ENCODE data around the gene RBM25.
A peak's percentile ranks its signal among the peaks of the same experiment; 100 is the strongest.
"Not testable (repeated sequence)": the region's sequence is repeated elsewhere in the genome, so short reads cannot be mapped to it uniquely, and the experiment has no call there.

The RBM25 gene

GRCh38 chr14:73036706-73037450, 21.5 kb upstream of the RBM25 start:
- H3K4me1 ChIP-seq (ENCODE audit: control insufficient read depth, insufficient read depth, low read length); H3K27ac ChIP-seq (ENCODE audit: low read depth, low read length); H3K9ac ChIP-seq (ENCODE audit: low read depth, low read length); H3K9me3 ChIP-seq (ENCODE audit: control insufficient read depth, insufficient read depth, low read length); H3K36me3 ChIP-seq (ENCODE audit: control insufficient read depth, insufficient read depth, low read length); H3K4me3 ChIP-seq (ENCODE audit: low read depth, low read length); H3K27me3 ChIP-seq (ENCODE audit: control insufficient read depth, insufficient read depth, low read length): not testable (repeated sequence)

GRCh38 chr14:73047808-73048207, 10.5 kb upstream of the RBM25 start:
- Histone ChIP-seq H3K4me1 (ENCODE audit: control insufficient read depth, insufficient read depth, low read length) (no peaks in the 10 kb centered on the region), H3K27ac (ENCODE audit: low read depth, low read length) (no peak overlapping the region), H3K9me3 (ENCODE audit: control insufficient read depth, insufficient read depth, low read length) (no peaks in the 10 kb centered on the region), H3K9ac (ENCODE audit: low read depth, low read length) (no peak overlapping the region), H3K4me3 (ENCODE audit: low read depth, low read length) (no peak overlapping the region), H3K27me3 (ENCODE audit: control insufficient read depth, insufficient read depth, low read length) (no peaks in the 10 kb centered on the region), H3K36me3 (ENCODE audit: control insufficient read depth, insufficient read depth, low read length) (no peaks in the 10 kb centered on the region)

GRCh38 chr14:73049428-73049827, 8.9 kb upstream of the RBM25 start:
- H3K9me3 ChIP-seq (ENCODE audit: control insufficient read depth, insufficient read depth, low read length), result no peaks in the 10 kb centered on the region
- no peaks in the 10 kb centered on the region for H3K27me3 ChIP-seq (ENCODE audit: control insufficient read depth, insufficient read depth, low read length)
- no peaks in the 10 kb centered on the region for H3K36me3 ChIP-seq (ENCODE audit: control insufficient read depth, insufficient read depth, low read length)
- no peaks in the 10 kb centered on the region for H3K4me1 ChIP-seq (ENCODE audit: control insufficient read depth, insufficient read depth, low read length)
- no peak overlapping the region for H3K4me3 ChIP-seq (ENCODE audit: low read depth, low read length)
- H3K27ac ChIP-seq (ENCODE audit: low read depth, low read length), result no peak overlapping the region
- no peak overlapping the region for H3K9ac ChIP-seq (ENCODE audit: low read depth, low read length)

GRCh38 chr14:73055251-73055650, 3.1 kb upstream of the RBM25 start:
- Histone ChIP-seq H3K27ac (ENCODE audit: low read depth, low read length) (no peak overlapping the region), H3K36me3 (ENCODE audit: control insufficient read depth, insufficient read depth, low read length) (peaks cover 1% of the 10 kb centered on the region; the same call in 1 of the 2 replicates), H3K9me3 (ENCODE audit: control insufficient read depth, insufficient read depth, low read length) (no peaks in the 10 kb centered on the region), H3K4me3 (ENCODE audit: low read depth, low read length) (no peak overlapping the region), H3K9ac (ENCODE audit: low read depth, low read length) (no peak overlapping the region), H3K27me3 (ENCODE audit: control insufficient read depth, insufficient read depth, low read length) (no peaks in the 10 kb centered on the region), H3K4me1 (ENCODE audit: control insufficient read depth, insufficient read depth, low read length) (peaks cover 5% of the 10 kb centered on the region; the same call in 1 of the 2 replicates)

GRCh38 chr14:73057944-73058223, 450 bp upstream of the RBM25 start:
- no peaks in the 10 kb centered on the region for H3K27me3 ChIP-seq (ENCODE audit: control insufficient read depth, insufficient read depth, low read length)
- H3K9ac ChIP-seq (ENCODE audit: low read depth, low read length), result peak overlapping the region; percentile 99
- H3K9me3 ChIP-seq (ENCODE audit: control insufficient read depth, insufficient read depth, low read length), result no peaks in the 10 kb centered on the region
- H3K4me1 ChIP-seq (ENCODE audit: control insufficient read depth, insufficient read depth, low read length), result peaks cover 10% of the 10 kb centered on the region
- peak overlapping the region; percentile 99 for H3K27ac ChIP-seq (ENCODE audit: low read depth, low read length)
- peak overlapping the region; percentile 97 for H3K4me3 ChIP-seq (ENCODE audit: low read depth, low read length)
- peaks cover 22% of the 10 kb centered on the region for H3K36me3 ChIP-seq (ENCODE audit: control insufficient read depth, insufficient read depth, low read length)

GRCh38 chr14:73058922-73059673, 764 bp downstream of the RBM25 start:
- peaks cover 32% of the 10 kb centered on the region for H3K36me3 ChIP-seq (ENCODE audit: control insufficient read depth, insufficient read depth, low read length)
- peak overlapping the region; percentile 99 for H3K9ac ChIP-seq (ENCODE audit: low read depth, low read length)
- peaks cover 10% of the 10 kb centered on the region for H3K4me1 ChIP-seq (ENCODE audit: control insufficient read depth, insufficient read depth, low read length)
- H3K9me3 ChIP-seq (ENCODE audit: control insufficient read depth, insufficient read depth, low read length), result no peaks in the 10 kb centered on the region
- no peaks in the 10 kb centered on the region for H3K27me3 ChIP-seq (ENCODE audit: control insufficient read depth, insufficient read depth, low read length)
- H3K27ac ChIP-seq (ENCODE audit: low read depth, low read length), result peak overlapping the region; percentile 99
- peak overlapping the region; percentile 97 for H3K4me3 ChIP-seq (ENCODE audit: low read depth, low read length)

GRCh38 chr14:73069585-73069984, 11.3 kb downstream of the RBM25 start:
- no peak overlapping the region for H3K27ac ChIP-seq (ENCODE audit: low read depth, low read length)
- peaks cover 63% of the 10 kb centered on the region for H3K36me3 ChIP-seq (ENCODE audit: control insufficient read depth, insufficient read depth, low read length)
- H3K4me1 ChIP-seq (ENCODE audit: control insufficient read depth, insufficient read depth, low read length), result peaks cover 7% of the 10 kb centered on the region; the same call in 1 of the 2 replicates
- no peaks in the 10 kb centered on the region for H3K27me3 ChIP-seq (ENCODE audit: control insufficient read depth, insufficient read depth, low read length)
- no peaks in the 10 kb centered on the region for H3K9me3 ChIP-seq (ENCODE audit: control insufficient read depth, insufficient read depth, low read length)
- H3K9ac ChIP-seq (ENCODE audit: low read depth, low read length), result no peak overlapping the region
- H3K4me3 ChIP-seq (ENCODE audit: low read depth, low read length), result no peak overlapping the region

GRCh38 chr14:73091044-73091443, 32.7 kb downstream of the RBM25 start:
- H3K36me3 ChIP-seq (ENCODE audit: control insufficient read depth, insufficient read depth, low read length), result peaks cover 81% of the 10 kb centered on the region
- no peaks in the 10 kb centered on the region for H3K27me3 ChIP-seq (ENCODE audit: control insufficient read depth, insufficient read depth, low read length)
- no peak overlapping the region for H3K27ac ChIP-seq (ENCODE audit: low read depth, low read length)
- H3K4me3 ChIP-seq (ENCODE audit: low read depth, low read length), result no peak overlapping the region
- peaks cover 4% of the 10 kb centered on the region for H3K4me1 ChIP-seq (ENCODE audit: control insufficient read depth, insufficient read depth, low read length)
- H3K9ac ChIP-seq (ENCODE audit: low read depth, low read length), result no peak overlapping the region
- H3K9me3 ChIP-seq (ENCODE audit: control insufficient read depth, insufficient read depth, low read length), result no peaks in the 10 kb centered on the region

GRCh38 chr14:73097421-73097820, 39.1 kb downstream of the RBM25 start:
- Histone ChIP-seq H3K4me3 (ENCODE audit: low read depth, low read length) (no peak overlapping the region), H3K27me3 (ENCODE audit: control insufficient read depth, insufficient read depth, low read length) (no peaks in the 10 kb centered on the region), H3K36me3 (ENCODE audit: control insufficient read depth, insufficient read depth, low read length) (peaks cover 82% of the 10 kb centered on the region), H3K27ac (ENCODE audit: low read depth, low read length) (no peak overlapping the region), H3K4me1 (ENCODE audit: control insufficient read depth, insufficient read depth, low read length) (peaks cover 8% of the 10 kb centered on the region), H3K9me3 (ENCODE audit: control insufficient read depth, insufficient read depth, low read length) (no peaks in the 10 kb centered on the region; the same call in 1 of the 2 replicates), H3K9ac (ENCODE audit: low read depth, low read length) (no peak overlapping the region)

GRCh38 chr14:73100334-73100733, 42.0 kb downstream of the RBM25 start:
- Histone ChIP-seq H3K9ac (ENCODE audit: low read depth, low read length) (no peak overlapping the region), H3K4me3 (ENCODE audit: low read depth, low read length) (no peak overlapping the region), H3K4me1 (ENCODE audit: control insufficient read depth, insufficient read depth, low read length) (peaks cover 5% of the 10 kb centered on the region), H3K27ac (ENCODE audit: low read depth, low read length) (no peak overlapping the region), H3K9me3 (ENCODE audit: control insufficient read depth, insufficient read depth, low read length) (no peaks in the 10 kb centered on the region; the same call in 1 of the 2 replicates), H3K27me3 (ENCODE audit: control insufficient read depth, insufficient read depth, low read length) (no peaks in the 10 kb centered on the region), H3K36me3 (ENCODE audit: control insufficient read depth, insufficient read depth, low read length) (peaks cover 97% of the 10 kb centered on the region)

- Histone ChIP-seq H3K9me3 (ENCODE audit: control insufficient read depth, insufficient read depth, low read length) (no peaks in the 10 kb centered on the region; the same call in 1 of the 2 replicates), H3K36me3 (ENCODE audit: control insufficient read depth, insufficient read depth, low read length) (peaks cover 100% of the 10 kb centered on the region), H3K4me3 (ENCODE audit: low read depth, low read length) (no peak overlapping the region), H3K9ac (ENCODE audit: low read depth, low read length) (no peak overlapping the region), H3K4me1 (ENCODE audit: control insufficient read depth, insufficient read depth, low read length) (no peaks in the 10 kb centered on the region), H3K27me3 (ENCODE audit: control insufficient read depth, insufficient read depth, low read length) (no peaks in the 10 kb centered on the region), H3K27ac (ENCODE audit: low read depth, low read length) (no peak overlapping the region)
Observed at GRCh38 chr14:73102806-73103497, 44.6 kb downstream of the RBM25 start.

Data from HUES48 (cell line).